ENCODE data around the gene PRMT1. TPM values are rescaled to one million over a fixed set of nuclear protein-coding genes. Genes with fewer than 3 reads are reported as not detected.

The PRMT1 gene
- total and polyA plus RNA-seq, 3 donors from 2014 or later = 192 to 272 (median 201) TPM

DNA sequence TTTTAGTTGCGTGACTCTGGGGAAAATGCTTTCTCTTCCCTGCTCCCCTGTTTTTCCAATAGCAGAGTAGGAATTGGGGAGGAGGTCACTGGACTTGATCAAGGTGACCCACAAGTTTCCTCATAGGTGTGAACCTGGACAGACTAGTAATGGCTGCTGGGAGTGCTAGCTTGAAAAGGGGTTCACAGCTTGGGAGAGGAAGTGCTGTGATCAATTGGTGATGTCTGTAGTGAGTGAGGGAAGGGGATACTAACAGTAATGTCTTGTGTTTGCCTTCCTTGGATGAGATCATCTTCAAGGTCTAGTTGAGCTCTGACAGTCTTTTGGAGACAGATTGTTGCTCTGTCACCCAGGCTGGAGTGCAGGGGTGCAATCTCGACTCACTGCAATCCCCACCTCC lies 9.6 kb upstream of the PRMT1 start:
- WGBS, 2 donors = 93 to 100% methylated on average over 2 of the region's 2 CpGs
- Histone ChIP-seq H3K27me3 (no peaks in the 10 kb centered on the region), H3K4me3 (no peak overlapping the region), H3K27ac (no peak overlapping the region), H3K4me1 (peaks cover 10% of the 10 kb centered on the region), H3K9me3 (no peaks in the 10 kb centered on the region), H3K36me3 (ENCODE audit: low read depth, missing control alignments) (no peaks in the 10 kb centered on the region)
- intact Hi-C loops (cut with DNase I; ENCODE audit: low total_unique reads) = no loop called here
- no peak for TF ChIP-seq POLR2A (IDR thresholded peaks at IDR 0.05)
- TF ChIP-seq, protein P1, sequence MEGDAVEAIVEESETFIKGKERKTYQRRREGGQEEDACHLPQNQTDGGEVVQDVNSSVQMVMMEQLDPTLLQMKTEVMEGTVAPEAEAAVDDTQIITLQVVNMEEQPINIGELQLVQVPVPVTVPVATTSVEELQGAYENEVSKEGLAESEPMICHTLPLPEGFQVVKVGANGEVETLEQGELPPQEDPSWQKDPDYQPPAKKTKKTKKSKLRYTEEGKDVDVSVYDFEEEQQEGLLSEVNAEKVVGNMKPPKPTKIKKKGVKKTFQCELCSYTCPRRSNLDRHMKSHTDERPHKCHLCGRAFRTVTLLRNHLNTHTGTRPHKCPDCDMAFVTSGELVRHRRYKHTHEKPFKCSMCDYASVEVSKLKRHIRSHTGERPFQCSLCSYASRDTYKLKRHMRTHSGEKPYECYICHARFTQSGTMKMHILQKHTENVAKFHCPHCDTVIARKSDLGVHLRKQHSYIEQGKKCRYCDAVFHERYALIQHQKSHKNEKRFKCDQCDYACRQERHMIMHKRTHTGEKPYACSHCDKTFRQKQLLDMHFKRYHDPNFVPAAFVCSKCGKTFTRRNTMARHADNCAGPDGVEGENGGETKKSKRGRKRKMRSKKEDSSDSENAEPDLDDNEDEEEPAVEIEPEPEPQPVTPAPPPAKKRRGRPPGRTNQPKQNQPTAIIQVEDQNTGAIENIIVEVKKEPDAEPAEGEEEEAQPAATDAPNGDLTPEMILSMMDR (IDR thresholded peaks at IDR 0.05) = no peak
- no peak for DNase-seq

DNA sequence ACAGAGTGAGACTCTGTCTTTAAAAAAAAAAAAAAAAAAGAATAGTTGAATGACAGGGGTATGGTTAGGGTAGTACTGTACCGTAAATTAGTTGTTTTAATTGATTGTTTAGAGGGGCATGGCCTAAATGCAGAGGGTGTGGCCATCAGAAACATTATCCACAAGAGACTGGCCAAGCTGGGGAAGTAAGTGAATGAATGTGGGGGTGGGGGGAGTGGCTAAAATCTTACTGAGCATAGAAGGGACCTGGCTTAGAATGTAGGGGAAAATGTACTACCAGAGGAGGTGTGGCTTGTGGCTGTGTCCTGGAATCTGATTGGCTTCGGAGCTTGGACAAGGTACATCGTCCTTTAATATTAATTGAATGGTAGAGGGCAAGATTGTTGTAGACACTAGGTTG lies 7.6 kb upstream of the PRMT1 start:
- Histone ChIP-seq H3K36me3 (ENCODE audit: low read depth, missing control alignments) (no peaks in the 10 kb centered on the region), H3K27ac (no peak overlapping the region), H3K9me3 (no peaks in the 10 kb centered on the region), H3K27me3 (no peaks in the 10 kb centered on the region), H3K4me3 (no peak overlapping the region), H3K4me1 (peaks cover 6% of the 10 kb centered on the region)
- TF ChIP-seq, protein P1 (IDR thresholded peaks at IDR 0.05) = no peak
- no peak for TF ChIP-seq POLR2A (IDR thresholded peaks at IDR 0.05)
- WGBS, 2 donors = 71 to 78% methylated on average over 3 of the region's 3 CpGs
- DNase-seq = no peak
- intact Hi-C loops (cut with DNase I; ENCODE audit: low total_unique reads) = no loop called here

GRCh38 chr19:49672131-49672919 lies 4.7 kb upstream of the PRMT1 start:
- intact Hi-C loops (cut with DNase I; ENCODE audit: low total_unique reads) = no loop called here
- WGBS, 2 donors = 42 to 62% methylated on average over 26 to 28 of the region's 28 CpGs
- no peak overlapping the region for H3K27ac ChIP-seq

GRCh38 chr19:49676136-49676783 lies 811 bp upstream of the PRMT1 start:
- Histone ChIP-seq H3K27me3 (no peaks in the 10 kb centered on the region), H3K9me3 (no peaks in the 10 kb centered on the region), H3K36me3 (ENCODE audit: low read depth, missing control alignments) (no peaks in the 10 kb centered on the region), H3K4me1 (peaks cover 42% of the 10 kb centered on the region), H3K4me3 (peak overlapping the region; percentile 27 to 86), H3K27ac (peak overlapping the region; percentile 75 to 96)
- WGBS, 2 donors = 1% methylated on average over 27 of the region's 27 CpGs
- peak; percentile 88 for DNase-seq
- no peak for TF ChIP-seq POLR2A (IDR thresholded peaks at IDR 0.05)
- TF ChIP-seq, protein P1 (IDR thresholded peaks at IDR 0.05) = no peak
- intact Hi-C loops (cut with DNase I; ENCODE audit: low total_unique reads) = no loop called here

More at GRCh38 chr19:49672131-49672919, 4.7 kb upstream of the PRMT1 start:
- Histone ChIP-seq H3K27me3 (no peaks in the 10 kb centered on the region), H3K4me1 (peaks cover 10% of the 10 kb centered on the region), H3K4me3 (no peak overlapping the region), H3K9me3 (no peaks in the 10 kb centered on the region), H3K36me3 (ENCODE audit: low read depth, missing control alignments) (no peaks in the 10 kb centered on the region)
- peak; percentile 80 for DNase-seq
- TF ChIP-seq, protein P1 (IDR thresholded peaks at IDR 0.05) = peak; percentile 62 to 89 (median 71)
- TF ChIP-seq POLR2A (IDR thresholded peaks at IDR 0.05) = no peak
